SH-SY5Y (cell line): ENCODE results near the gene ACTN4.

Source experiments
- GATA2 ChIP-seq: IDR thresholded peaks from 2 replicates; pipeline ENCODE4 v1.6.1; 2011; ENCODE audit warnings: mild to moderate bottlenecking, low read depth, low read length
- GATA3 ChIP-seq: IDR thresholded peaks from 2 replicates; pipeline ENCODE4 v1.6.1; 2011; ENCODE audit warnings: low read depth, mild to moderate bottlenecking, low read length, moderate library complexity

DNA sequence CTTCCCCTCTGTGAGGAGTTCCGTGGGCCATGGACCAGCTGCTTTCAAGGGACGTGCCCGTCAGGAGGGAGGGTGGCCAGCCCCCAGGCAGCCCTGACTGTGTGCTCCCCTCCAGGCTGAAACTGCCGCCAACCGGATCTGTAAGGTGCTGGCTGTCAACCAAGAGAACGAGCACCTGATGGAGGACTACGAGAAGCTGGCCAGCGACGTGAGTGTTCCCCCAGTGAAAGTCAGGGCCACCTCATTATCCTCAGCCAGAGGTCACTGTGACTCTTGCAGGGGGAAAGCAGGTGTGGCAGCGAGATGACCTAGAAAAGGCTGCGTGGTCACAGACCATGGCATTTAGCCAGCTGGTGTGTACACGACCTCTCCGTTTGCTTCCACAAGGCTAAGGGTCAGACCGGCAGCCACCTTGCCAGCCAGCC is 66.9 kb downstream of the ACTN4 start:
- TF ChIP-seq GATA3 (no peak), GATA2 (no peak)
